NCI-H1930 (cell line): ENCODE data around the gene MRAS.

Source experiments
- DNase-seq, 2 experiments: peaks; one replicate each; lab custom pipeline; 2025; lab: John Stamatoyannopoulos, UW

Gene MRAS

DNA sequence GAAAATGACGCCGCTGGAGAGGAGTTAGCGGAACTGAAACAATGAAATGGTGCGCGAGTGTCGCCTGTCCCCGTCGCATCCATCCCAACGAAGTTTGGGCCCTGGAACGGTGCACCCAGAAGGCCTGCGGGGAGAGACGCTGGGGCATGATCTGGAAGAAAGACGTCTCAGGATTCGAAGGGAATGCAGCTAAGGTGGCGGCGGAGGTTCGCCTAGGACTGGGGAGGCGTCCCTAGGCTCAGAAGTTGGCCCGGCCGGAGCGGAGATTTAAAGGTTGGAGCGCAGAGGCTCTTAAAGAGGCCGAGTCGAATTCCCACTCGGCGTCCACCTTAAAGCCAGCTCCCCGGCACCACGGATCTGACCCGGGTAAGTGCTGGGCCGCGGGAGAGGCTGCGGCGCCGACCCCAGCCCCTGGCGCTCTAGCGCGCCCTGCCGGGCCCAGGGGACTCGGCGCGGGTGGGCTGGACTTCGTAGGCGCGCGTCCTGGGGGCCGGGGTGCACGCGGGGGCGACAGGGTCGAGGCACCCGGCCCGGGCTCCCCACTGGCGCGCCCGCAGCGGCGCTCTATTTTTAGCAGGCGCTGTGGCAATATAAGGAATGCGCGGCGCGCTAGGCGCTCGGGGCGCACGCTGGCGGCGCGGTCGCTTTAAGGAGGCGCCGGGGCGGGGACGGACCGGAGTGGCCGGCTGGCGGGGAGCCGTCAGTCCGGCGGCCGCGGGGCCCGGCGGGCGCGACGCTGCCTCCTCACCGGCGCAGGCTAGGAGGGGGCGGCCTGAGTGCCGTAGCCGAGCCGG lies at the start of gene MRAS:
TSS of gene MRAS (plus strand) at position 620 of the 794 bp plus-strand sequence. CDS start 24,305 bp downstream, outside the sequence.
- DNase-seq = peak; percentile 64 to 75

DNA sequence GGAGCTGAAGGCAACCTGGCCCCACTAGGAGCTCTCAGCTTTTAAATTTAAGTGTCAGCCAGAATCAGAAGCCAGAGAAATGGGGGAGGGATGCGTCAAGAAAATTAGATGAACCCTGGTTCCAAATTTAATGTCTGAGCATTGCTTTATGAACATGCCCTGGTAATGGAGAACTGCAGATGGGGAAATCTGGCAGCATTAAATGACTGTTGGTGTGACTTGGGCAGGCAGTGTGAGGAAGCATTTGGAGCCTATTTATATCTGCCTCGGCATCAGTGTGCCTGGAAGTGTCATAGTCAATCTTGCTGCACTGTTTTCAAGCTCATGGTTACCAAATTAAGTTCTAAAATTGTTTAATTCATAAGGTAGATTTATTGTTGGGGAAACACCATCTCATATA lies 47.7 kb upstream of the MRAS start:
- DNase-seq = no peak

- DNase-seq = no peak
Measured at GRCh38 chr3:138303474-138303873, 44.9 kb upstream of the MRAS start.

- no peak for DNase-seq
Measured at GRCh38 chr3:138307899-138308298, 40.5 kb upstream of the MRAS start.

DNA sequence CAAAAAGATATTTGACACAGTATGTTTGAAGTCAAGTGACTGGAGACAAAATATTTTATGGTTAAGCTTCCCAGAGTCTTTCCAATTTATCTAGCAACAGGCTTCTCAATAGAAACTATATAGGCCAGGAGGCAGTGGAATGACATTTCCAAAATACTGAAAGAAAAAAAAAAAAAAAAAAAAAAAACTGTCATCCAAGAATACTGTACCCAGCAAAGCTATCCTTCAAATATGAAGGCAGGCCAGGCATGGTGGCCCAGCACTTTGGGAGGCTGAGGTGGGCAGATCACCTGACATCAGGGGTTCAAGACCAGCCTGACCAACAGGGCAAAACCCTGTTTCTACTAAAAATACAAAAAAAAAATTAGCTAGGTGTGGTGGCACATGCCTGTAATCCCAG lies 39.6 kb upstream of the MRAS start:
- DNase-seq = no peak

DNA sequence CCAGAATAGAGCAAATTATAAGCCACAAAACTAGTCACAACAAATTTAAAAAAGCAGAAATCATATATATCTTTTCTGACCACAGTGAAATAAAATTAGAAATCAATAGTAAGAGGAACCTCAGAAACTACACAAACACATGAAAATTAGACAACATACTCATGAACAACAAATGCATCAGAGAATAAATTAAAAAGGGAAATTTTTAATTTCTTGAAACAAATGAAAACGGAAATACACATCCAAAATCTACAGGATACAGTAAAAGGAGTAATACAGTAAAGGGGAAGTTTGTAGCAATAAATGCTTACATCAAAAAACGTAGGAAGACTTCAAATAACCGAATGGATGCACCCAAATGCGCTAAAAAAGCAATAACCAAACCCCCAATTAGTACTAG lies 37.9 kb upstream of the MRAS start:
- DNase-seq = no peak

GRCh38 chr3:138314751-138315150 lies 33.6 kb upstream of the MRAS start:
- DNase-seq = no peak

DNA sequence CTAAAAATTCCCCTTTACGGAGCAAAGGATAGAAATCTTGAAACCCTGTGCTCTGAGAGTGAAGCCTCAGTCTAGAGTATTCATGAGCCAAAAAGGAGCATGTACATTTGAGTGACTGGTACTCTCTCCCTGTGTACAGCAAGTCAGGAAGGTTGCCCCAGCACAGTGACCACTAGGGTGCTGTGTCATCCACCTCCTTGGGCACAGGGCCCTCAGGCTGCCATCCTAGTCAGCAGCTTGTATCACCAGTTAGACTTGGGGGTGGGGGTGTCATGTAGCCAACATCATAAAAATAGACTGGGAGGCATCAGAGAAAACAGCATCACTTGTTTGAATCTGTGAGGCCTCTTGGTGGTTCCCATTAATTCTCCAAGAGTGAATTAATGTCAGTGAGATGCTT lies 30.7 kb upstream of the MRAS start:
- no peak for DNase-seq

DNA sequence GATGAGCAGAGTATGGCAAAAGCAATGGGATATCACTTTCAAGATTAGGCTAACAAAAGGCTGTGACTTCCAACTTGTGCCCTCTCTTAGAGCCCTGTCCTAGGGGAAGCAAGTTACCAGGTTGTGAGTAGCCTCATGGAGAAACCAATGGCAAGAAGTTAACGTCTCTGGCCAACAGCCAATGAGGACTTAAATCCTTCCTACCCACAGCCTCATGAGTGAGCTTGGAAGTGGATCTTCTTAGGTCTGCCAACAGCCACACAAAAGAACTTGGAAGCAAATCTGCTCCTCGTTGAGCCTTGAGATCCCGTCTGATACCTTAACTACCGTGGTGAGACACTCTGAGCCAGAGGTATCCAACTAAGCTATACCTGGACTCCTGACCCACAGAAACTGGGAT lies 24.4 kb upstream of the MRAS start:
- DNase-seq = no peak

DNA sequence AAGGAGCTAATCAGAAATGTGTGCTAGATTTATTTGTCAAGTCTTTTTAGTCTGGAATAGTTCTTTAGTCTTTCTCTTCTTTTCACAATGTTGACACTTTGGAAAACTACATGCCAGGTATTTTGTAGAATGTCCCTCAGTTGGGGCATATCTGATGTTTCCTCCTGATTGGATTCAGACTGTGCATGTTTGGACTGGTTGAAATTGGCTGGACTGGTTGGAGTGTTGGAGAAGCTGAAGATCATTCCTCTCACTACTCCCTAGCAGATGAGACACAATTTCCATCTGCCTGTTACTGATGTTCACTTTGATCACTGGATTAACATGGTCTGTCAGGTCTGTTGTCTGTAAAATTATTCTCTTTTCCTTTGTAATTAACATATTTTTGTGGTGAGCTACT lies 22.4 kb upstream of the MRAS start:
- DNase-seq = no peak

DNA sequence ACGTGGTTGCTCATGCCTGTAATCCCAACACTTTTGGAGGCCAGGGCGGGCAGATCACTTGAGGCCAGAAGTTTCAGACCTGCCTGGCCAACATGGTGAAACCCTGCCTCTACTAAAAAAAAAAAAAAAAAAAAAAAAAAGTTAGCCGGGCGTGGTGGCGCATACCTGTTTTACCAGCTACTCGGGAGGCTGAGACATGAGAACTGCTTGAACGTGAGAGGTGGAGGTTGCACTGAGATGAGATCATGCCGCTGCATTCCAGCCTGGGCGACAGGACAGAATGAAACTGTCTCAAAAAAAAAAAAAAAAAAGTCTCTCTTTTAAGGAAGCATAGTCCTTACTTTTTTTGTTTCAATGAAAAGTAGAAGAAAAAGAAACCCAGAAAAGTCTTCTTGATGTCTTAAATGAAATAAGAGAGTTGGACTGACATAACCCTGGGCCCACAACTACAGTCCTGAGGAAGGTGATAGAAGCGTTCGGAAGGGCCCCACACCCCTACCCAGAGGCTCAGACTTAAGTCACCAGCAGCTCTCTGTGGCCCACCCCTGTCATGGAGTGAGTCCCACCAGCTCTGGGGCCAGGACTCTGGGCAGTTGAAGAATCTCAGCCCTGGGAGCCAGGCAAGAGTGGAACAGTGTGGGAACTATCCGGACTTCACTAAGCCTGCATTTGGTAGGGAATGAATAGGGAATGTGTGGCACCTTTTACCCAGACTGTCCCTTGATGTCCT lies 21.3 kb upstream of the MRAS start:
- no peak for DNase-seq

- no peak for DNase-seq
Measured at GRCh38 chr3:138327831-138328230, 20.5 kb upstream of the MRAS start.

DNA sequence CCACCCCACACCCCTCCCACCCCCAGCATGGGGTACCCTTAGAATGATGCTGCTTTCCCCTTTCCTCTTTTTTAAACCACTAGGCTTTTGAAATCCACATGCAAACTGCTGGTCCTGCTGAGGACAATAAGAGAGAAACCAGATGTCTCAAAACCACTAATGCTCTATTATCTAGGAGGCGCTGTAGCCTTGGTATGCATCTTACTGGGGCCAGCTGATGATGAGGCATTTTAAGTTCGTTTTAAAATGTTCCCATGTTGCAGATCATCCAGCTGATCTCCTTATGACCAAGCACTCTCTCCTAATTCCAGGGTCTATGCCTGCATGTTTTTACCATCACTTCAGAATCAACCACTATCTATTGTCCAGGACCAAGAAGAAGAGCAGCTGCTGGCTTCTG lies 20.0 kb upstream of the MRAS start:
- no peak for DNase-seq

GRCh38 chr3:138329127-138329983 lies 19.0 kb upstream of the MRAS start, which contains the start of gene NME9:
Gene NME9 (minus strand): TSS chr3:138329851. CDS start chr3:138329335, 516 bp downstream.
- DNase-seq = peak; percentile 86 to 93

DNA sequence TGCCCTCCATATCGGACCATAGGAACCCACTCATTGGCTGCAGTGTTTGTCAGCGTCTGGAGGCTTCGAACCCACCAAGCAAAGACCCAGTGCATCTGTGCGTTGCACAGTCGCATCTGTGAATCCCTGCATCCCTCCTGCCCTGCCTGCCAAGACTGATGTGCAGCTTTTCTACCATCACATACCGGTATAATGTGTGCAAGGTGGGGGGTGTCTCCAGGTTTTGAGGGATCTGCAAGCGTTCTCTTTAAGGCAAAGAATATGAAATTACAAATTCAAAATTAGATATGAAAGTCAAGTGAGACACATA lies 18.4 kb upstream of the MRAS start:
- DNase-seq = no peak

- DNase-seq = no peak
Measured at GRCh38 chr3:138331143-138331894, 17.1 kb upstream of the MRAS start.

DNA sequence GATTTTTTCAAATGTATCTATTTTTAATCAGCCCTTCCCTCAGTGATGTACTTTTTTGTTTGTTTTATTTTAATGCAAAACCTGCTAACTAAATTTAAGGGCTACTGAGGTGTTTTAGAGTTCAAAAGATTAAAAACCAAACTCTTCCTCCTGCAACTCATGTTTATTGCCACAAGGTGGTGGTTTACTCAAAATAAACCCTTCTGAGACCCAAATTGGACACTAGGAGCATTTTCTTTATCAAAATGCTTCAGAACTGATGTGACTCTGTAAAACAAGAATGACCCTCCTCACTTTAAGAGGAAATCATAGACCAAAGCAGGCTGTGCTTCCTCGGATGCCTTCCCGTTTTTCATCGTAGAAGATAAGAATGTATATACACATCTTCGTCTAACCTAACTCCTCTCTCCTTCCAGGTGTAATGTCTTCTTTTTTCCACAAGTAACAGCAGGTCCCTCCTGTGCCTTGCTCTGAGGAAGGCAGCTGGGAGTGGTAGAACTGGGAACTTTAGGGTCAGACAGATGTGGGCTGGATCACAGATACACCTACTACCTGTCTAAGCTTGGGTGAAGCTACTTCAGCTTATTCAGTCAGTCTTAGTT lies 15.8 kb upstream of the MRAS start:
- no peak for DNase-seq

DNA sequence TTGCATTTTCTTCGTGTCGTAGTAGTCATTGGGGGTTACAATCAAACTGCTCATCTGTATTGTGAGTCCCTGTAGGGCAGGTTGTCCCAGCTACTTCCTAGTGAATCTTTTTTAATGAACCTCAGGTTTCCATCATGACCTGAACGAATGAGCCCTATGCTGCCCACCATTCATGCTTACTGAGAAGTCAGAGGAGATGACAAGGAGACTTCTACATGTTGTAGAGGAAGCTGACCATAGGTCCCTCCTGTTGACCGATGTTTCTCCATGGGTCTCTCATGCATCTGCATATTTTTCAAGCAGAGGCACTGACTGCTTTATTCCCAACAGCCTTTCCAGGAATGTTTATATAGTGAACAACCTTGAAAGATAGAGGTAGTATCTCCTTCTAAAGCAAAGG lies 13.8 kb upstream of the MRAS start:
- no peak for DNase-seq

GRCh38 chr3:138336454-138336999 lies 11.9 kb upstream of the MRAS start:
- no peak for DNase-seq

DNA sequence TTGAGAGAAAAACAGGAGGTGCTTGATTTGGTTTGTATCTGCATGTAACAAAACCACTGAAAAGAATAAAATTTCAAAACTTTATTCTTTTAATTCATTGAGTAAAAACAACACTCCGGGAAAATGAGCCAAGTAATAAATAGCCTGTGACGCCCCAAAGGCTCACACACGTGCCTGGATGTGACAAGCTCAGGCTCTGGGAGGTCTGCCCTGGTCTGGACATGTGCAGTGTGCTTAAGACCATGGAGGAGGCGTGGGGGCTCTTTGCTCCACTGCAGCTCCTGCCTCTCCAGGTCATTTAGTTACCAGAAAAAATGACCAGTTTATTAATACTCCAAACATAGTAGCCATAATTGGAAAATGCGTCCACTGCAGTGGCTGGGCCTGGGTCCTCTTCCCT lies 10.1 kb upstream of the MRAS start:
- no peak for DNase-seq

GRCh38 chr3:138338811-138339210 lies 9.6 kb upstream of the MRAS start:
- DNase-seq = no peak
